ENCODE data around the gene RCBTB2.

Gene RCBTB2

DNA sequence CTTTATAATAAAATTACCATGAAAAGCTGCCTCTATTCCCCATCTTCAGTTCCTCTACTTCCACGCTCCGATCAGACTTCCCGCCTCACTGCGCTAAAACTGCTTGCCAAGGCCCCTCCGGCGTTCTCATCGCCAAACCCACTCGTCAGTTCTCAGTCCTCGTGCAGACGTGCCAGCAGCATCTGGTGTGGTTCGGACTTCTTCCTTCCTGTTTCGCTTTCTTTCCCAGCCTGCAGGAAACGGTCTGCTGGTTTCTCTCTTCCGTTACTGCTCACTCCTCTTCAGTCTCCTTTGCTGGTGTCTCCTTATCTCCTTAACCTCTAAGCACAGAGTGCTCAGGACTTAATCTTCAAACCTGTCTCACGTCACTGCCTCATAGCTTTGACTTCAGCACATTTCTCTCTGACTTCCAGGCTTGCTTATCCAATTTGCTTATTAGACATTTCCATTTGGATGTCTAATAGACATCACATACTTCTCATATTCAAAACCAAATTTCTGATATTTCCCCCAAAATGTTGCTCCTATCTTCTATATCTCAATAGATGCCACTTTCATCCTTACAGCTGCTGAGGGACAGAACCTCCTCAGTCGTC is 40.3 kb downstream of the RCBTB2 start:
- no peak for DNase-seq

DNA sequence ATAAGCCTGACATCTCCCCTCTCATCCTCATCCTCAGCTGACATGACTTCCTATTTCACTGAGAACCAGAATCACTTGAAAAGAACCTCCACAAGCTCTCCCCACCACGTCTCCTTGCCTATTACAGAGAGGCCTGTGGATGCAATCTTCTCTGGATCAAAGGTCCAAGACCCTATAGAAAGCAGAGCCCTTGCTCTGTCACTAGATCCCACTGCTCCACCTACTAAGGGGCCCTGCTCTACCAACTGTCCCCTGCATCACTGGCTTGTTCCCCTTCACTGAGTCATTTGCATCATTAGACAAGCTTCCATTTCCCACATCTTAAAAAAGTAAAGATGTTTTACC is 40.8 kb downstream of the RCBTB2 start:
- DNase-seq = no peak

DNA sequence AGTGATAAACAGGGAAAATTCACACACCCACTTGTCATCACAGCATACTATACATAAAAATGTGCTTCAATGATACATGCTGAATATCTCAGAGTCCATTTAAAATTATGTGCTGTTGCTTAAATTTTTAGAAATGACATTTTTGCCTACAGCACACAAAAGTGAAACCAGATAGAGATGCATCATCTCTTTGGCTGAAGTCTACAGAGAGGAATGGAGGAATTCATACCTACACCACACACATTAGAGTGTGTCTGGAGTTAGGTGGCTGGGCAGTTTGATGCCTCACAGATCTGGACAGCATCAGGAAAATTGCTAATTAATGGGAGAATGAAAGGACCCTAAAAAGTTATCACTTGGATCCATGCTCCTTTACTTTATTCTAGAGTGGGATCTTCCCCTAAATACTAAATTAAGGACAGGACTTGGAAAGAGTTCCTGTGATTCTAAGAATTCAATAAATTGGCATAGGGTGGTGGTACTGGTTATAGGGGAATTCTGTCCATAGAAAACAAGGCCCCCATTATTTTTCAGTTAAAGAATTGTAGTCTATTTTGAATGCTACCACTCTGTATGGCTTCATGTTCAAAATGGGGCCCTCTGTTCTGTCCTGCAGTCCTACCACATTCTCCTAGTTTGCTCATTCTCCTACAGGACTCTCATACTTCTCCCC is 41.3 kb downstream of the RCBTB2 start:
- DNase-seq = no peak

DNA sequence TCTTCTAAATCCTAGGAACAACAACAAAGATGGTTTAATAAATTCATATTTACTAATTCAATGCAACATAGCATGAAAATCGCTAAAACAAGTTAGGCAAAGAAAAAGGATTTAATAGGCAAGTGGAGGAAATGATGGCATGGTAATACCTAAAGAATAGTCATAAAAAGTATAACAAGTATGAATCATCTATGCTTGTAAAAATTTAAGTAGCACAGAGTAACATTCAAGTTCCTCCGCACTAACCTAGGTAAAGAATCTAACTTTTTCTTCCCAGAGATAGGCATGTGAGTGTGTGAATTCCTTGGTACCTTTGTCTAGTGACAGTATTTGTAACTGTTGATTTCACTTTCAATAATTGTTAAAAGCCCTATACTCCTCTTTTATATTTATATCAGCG is 42.6 kb downstream of the RCBTB2 start:
- DNase-seq = no peak

DNA sequence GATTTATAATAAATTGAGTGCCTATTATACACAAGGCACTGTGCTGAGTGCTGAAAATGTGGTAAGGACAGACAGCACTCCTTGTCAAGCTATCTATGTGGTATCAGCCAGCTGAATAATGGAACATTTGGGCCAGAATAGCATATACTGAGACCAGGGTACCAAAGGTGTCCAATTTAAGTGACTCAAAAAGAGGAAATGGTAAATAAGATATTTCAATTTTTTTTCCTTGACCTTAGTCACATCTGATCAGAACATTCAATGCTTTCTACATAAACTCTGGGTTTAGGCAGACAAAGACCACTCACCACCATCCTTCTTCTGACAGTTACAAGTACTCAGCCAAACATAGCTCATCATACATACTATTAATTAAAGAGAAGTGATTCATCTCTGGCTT is 43.2 kb downstream of the RCBTB2 start:
- no peak for DNase-seq

DNA sequence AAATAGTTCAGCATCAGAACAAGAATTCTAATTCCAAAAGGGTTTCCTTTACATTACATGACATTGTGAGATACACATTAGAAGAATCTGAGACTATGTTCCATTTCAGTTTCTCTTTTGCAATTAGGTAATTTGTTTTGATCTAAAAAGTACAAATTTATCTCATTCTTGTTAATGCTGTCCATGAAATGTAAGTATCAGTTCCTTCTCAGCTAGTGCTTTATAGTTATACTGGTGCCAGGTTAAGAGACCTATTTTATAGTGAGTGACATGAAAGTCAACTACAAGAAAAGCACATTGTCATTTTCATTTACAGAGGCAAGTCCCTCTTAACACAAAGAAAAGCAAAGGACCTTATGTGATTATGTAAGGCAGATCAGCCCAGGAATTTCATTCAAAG is 43.9 kb downstream of the RCBTB2 start:
- no peak for DNase-seq

DNA sequence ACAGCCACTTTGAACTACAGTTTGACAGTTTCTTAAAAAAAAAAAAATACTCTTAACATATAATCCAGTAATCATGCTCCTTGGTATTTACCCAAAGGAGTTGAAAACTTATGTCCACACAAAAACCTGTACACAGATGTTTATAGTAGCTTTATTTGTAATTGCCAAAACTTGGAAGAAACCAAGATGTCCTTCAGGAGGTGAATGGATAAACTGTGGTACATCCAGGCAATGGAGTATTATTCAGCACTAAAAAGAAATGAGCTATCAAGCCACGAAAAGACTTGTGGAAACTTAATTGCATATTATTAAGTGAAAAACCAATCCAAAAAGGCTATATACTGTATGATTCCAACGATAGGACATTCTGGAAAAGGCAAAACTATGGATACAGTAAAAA is 44.9 kb downstream of the RCBTB2 start:
- DNase-seq = no peak

DNA sequence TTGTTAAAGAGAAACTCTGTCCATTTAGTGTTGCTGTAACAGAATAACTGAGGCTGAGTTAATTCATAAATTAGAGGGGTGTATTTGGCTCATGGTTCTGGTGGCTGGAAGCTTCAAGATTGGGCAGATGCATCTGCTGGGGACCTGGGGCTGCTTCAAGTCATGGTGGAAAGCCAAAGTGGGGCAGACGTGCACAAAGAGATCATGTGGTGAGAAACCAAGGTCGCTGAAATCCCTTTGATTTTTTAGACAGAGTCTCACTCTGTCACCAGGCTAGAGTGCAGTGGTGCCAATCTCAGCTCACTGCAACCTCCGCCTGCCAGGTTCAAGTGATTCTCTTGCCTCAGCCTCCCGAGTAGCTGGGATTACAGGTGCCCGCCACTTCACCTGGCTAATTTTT is 46.0 kb downstream of the RCBTB2 start:
- DNase-seq = no peak

DNA sequence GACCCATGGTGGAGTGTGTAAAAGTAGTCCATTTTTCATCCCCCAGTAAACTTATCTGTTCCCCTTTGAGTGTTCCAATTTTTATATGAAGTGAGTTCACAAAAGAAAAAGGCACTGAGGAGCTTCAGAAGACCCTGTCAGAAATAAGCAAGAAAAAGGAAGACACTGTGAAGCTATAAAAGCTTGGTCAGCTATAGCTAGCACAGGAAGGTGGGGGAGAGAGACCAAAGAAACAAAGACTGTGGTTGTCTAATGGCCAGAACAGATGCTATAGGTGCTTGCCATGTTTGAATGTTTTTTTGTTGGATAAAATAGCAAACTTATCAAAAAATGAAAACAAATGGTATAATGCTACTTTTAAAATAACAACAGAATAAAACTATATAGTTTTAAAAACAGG is 46.5 kb downstream of the RCBTB2 start:
- no peak for DNase-seq

DNA sequence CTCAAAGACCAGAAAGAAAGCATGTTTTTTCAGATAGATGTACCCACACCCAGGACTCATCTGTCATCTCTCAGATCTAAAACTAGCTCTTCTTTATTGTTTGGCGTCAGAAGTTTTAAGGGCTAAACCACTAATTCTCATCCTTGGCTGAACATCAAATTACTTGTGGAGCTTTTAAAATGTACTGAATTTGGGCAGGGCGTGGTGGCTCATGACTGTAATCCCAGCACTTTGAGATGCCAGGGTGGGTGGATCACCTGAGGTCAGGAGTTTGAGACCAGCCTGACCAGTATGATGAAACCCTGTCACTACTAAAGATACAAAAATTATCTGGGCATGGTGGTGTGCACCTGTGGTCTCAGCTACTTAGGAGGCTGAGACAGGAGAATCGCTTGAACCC is 47.4 kb downstream of the RCBTB2 start:
- DNase-seq = no peak

DNA sequence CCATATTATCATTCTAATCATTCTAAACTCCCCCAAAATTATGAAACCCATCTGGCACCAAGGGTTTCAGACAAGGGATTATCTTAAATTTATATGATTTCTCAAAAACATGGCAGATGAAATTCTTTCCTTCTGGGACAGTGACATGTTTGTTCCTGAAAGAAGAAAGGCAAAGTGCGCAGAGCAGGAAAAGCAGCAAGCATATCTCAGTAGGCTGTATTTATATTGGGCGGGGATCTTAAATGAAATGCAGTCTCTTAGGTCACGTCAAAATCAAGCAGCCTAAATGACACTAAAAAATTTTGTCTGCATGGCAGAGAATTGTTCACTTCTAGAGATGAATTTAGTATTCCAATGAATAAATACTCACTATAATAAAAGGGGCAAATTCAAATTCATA is 49.3 kb downstream of the RCBTB2 start:
- no peak for DNase-seq

DNA sequence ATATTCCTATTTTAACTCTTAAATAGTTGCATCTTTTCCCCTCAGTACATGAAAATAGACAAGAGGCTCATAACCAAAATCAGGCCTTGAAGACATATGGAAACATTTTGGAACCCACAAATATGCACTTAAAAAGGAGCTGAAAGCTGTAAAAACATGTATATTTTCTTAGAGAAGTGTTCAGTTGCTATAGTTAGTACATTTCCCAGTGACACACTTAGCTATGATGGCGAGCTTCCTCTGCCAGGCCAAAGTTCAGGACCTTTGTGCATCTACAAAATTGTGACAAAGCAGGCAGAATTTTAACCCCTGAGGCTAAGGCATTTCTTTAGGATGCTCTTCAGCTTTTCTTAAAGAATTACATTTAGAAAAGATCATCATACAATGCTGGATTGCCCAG is 54.5 kb downstream of the RCBTB2 start:
- no peak for DNase-seq

DNA sequence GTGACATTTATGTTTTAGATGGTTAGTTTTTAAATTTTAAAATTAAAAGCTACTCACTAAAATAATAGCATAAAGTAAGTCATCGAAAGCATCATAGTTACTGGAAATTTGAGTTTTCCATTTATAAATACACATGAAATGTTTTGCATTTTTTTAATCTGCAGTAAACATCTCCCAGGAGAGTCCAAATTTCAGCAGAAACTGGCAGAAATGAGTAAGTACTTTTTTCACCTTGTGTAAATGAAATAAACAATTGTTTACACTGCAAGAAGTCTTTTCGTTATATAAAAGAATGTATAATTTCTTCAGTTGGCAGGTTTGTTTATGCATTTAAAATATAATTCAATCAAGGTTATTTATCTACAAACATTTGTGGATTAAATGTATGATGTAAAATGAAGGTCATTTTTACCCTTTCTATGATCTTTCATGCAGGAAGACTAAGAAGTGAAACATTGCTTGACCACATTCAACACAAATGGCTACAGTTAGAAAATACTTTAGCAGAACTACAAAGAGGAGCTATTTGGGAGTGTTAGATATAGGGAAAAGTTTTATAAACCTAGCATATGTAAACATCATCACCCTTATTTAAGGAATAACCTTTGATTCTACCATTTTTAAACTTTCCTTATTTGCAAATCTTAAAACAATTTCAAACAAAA is 55.6 kb downstream of the RCBTB2 start:
- DNase-seq = no peak

DNA sequence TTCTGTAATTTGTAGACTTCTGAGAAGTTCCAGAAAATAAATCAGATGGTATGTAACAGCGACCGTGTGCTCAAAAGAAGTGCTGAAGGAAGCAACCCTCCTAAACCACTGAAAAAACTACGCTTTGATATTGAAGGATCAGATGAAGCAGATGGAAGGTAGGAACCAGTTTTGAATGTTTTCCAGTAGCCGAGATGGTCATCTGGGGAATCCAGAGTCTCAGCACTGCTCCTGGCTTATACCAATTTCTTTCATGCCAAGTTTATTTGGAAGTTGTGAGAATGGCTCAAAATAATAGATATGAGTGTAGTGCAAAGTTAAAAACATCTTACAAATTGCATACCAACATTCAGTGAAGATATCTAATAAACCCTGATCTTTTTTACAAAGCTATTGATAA is 56.2 kb downstream of the RCBTB2 start:
- no peak for DNase-seq

DNA sequence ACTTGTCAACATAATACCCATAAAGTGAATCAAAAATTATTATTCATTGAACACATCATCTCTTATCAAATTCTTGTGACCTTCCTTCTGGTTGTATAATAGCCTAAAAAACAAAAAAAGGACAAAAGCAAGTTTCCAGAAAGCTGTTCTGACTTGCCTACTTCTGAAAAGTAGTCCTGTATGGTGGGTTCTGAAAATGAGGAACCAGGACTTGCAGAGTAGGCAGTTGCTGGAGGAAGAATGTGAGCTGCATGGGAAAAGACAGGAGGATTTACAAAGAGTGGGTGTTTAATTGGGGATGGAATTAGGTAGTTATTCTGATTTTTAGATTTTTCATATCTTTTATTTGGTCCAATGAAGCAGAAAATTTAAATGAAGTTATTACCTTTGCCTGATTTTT is 56.7 kb downstream of the RCBTB2 start:
- no peak for DNase-seq

DNA sequence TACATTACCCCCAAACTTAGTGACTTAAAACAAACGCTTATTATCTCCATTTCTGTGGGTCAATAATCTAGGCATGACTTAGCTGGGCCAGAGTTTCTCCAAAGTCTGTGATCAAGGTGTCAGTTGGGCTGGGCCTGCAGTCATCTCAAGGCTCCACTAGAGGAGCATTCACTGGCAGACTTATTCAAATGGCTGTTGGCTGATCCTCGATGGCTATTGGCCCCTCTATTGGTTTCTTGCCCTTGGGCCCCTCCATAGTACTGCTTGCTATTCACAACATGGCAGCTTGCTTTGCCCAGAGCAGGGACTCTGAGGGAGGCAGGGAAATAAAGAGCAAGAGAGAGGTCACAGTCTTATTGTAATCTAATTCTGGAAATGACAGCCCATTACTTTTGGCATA is 57.6 kb downstream of the RCBTB2 start:
- no peak for DNase-seq

DNA sequence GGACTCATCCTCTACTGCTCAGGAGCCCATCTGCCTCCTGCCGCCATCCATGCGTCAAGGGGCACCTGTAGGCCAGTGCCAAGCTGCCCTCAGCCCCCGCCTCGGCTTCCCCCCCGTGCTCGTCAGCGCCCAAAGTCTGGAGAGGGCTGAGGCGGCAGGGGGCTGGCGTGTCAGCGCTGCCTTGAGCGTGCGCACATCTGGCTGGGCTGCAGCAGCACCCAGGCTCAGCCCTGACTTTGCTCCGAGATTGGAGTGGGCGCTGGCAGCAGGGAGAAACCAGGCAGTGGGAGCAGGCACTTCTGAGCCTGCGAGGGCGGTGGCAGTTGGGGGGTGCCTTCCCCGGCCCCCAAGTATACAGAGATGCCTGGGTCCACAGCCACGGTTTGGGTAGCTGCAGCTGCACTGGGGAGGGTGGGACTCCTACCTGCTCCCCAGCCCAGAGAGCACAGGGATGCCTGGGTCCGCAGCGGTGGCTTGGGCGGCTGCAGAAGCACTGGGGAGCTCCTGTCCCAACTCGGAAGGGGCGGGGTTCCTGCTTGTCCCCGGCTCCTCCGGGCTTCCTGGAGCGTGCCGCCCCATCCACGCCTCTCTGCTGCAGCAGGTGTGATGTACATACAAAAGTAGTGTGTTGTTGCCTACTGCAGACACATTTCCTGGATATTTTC is 75.2 kb downstream of the RCBTB2 start:
- no peak for DNase-seq

DNA sequence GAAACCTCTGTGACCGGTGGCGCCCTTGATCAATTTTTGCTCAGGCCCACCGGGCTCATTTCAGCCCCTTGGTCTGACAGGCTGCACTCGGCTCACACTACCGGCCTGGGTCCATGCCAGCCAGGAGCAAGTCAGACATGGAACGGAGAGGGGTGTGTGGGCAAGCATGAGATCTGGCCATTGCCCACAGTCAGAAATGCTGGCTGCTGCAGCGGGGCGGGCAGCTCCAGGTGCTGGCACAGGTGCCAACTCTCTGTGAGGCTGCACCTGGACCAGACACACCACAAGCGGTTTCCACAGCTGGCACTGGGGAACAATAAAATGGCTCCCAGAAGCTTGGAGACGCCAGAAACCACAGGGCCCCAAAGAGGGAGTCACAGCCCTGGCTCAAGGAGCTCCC is 76.3 kb downstream of the RCBTB2 start:
- DNase-seq = no peak

DNA sequence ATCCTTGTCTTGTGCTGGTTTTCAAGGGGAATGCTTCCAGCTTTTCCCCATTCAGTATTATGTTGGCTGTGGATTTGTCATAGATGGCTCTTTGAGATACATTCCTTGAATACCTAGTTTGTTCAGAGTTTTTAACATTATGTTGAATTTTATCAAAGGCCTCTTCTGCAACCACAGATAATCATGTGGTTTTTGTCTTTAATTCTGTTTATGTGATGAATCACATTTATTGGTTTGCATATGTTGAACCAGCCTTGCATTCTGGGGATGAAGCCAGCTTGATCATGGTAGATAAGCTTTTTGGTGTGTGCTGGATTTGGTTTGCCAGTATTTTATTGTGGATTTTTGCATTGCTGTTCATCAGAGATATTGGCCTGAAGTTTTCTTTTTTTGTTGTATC is 81.7 kb downstream of the RCBTB2 start:
- peak; percentile 22 for DNase-seq

DNA sequence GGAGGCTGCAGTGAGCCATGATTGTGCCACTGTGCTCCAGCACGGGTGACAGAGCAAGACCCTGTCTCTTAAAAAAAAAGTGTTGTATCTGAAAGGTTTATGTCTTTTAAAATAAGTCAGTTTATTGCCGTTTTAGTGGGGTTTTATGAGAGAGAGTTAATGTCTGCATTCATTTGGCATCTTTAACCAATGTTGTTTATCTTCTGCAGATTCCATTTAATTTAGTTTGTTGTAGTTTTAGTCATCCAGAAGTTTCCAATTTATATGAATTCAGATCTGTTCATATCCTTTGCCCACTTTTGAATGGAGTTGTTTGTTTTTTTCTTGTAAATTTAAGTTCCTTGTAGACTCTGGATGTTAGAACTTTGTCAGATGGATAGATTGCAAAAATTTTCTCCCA is 83.2 kb downstream of the RCBTB2 start:
- DNase-seq = no peak

DNA sequence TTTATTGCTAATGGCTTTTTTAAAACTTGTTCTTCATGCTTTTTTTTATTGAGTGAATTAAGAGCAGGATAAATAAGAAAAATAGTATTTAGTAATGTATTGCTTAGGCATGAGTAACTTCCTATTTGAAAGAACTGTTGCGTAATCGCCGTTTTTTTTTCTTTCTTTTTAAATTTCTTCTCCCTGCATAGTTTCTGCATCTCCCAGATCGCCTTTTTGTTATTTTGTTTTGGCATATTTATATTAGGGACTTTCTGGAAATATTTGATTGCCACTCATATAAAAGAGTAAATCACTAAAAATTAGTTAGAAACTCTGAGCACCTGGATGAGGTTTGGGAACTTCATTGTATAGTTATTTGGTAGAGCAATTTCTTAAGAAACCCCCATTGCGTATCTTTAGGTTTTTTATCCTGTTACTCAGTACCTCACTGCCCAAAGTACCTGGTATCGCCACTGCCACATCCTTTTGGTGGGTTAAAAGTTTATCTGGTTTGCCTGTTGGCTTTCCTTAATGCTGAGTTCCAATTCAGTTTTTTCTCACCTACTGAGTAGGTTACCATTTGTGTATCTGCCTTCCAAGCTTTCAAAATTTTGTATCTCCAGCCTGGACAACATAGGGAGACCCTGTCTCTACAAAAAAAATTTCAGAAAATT is 83.8 kb downstream of the RCBTB2 start:
- peak; percentile 56 for DNase-seq

DNA sequence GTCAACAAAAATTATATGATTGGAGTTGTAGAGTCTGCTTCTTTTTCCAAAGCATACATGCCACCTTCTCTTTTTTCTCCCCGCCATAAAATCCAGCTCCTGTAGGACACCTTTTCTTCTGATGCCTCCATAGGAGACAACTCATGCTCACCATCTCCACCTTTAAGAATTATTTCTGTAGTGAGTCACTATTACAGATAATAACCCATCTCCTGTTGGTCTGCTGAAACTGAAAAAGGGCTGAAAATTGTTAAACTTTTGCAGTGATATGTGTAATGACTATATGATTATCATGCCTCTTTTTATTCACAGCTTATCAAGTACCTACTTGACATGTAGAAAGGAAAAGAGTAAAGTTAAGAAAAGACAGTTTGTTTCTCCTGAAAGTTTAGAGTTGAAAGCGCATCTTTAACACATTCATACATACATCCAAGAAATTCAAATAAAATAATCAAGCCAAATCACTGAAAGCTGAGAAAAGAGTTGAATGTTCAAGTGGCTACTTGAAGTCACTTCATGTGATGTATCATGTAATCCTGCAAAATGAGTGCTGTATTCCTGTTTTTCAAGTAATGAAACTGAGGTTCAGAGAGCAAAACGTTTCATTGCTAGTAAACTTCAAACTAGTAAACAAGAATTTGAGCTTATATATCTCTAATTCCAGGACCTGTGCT is 84.5 kb downstream of the RCBTB2 start:
- DNase-seq = peak; percentile 21

DNA sequence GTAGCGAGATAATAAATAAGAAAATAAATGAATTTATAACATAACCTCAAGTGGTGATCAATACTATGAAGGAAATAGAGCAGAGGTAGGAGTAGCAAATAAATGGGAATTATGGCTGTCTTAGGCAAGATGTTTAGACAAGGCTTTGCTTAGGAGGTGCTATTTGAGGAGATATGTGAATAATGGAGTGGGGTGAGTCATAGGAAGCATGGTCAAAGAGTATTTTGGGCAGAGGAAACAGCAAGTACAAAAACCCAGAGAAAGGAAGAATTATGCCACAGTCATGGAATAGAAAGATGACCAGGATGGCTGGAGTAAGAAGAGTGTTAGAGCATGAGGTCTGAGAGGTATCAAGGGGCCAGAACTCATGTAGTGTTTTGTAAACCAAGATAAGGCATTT is 86.4 kb downstream of the RCBTB2 start:
- DNase-seq = peak; percentile 59
